Colon (tissue), 2 donors: ENCODE results near the gene EEPD1.
"Not testable (repeated sequence)": the region's sequence is repeated elsewhere in the genome, so short reads cannot be mapped to it uniquely, and the experiment has no call there.

Experiments used
- FAIRE-seq: peaks from 2 replicates; lab custom pipeline; 2012; peaks lifted over from hg19 to GRCh38; lab: Jason Lieb, UNC
- donor health status: control.
- donor health status: control.

Gene EEPD1

GRCh38 chr7:36301914-36302771 lies 149.1 kb downstream of the EEPD1 start:
- FAIRE-seq = no peak

GRCh38 chr7:36303202-36304098 lies 150.4 kb downstream of the EEPD1 start:
- FAIRE-seq = no peak

GRCh38 chr7:36304099-36304425 lies 151.0 kb downstream of the EEPD1 start:
- no peak for FAIRE-seq

GRCh38 chr7:36305226-36305625 lies 152.2 kb downstream of the EEPD1 start:
- no peak for FAIRE-seq

GRCh38 chr7:36305648-36306047 lies 152.6 kb downstream of the EEPD1 start:
- FAIRE-seq = no peak

- FAIRE-seq = no peak
These were observed 153.2 kb downstream of the EEPD1 start for GRCh38 chr7:36306222-36306621.

- FAIRE-seq = no peak
These were observed 153.7 kb downstream of the EEPD1 start for GRCh38 chr7:36306722-36307121.

GRCh38 chr7:36308031-36308430 lies 155.0 kb downstream of the EEPD1 start:
- FAIRE-seq = no peak

GRCh38 chr7:36309301-36309700 lies 156.2 kb downstream of the EEPD1 start:
- no peak for FAIRE-seq

GRCh38 chr7:36309716-36310115 lies 156.7 kb downstream of the EEPD1 start:
- FAIRE-seq = no peak

- FAIRE-seq = no peak
These were observed 157.8 kb downstream of the EEPD1 start for GRCh38 chr7:36310897-36311296.

GRCh38 chr7:36311539-36311938 lies 158.5 kb downstream of the EEPD1 start:
- FAIRE-seq = no peak

GRCh38 chr7:36312064-36312914 lies 159.2 kb downstream of the EEPD1 start:
- FAIRE-seq = no peak

GRCh38 chr7:36312915-36313334 lies 159.9 kb downstream of the EEPD1 start:
- FAIRE-seq = no peak

GRCh38 chr7:36313607-36314006 lies 160.6 kb downstream of the EEPD1 start:
- FAIRE-seq = no peak

- no peak for FAIRE-seq
These were observed 161.4 kb downstream of the EEPD1 start for GRCh38 chr7:36314491-36314890.

- no peak for FAIRE-seq
These were observed 162.4 kb downstream of the EEPD1 start for GRCh38 chr7:36315309-36315944.

- no peak for FAIRE-seq
These were observed 163.3 kb downstream of the EEPD1 start for GRCh38 chr7:36316319-36316718.

- FAIRE-seq = no peak
These were observed 164.2 kb downstream of the EEPD1 start for GRCh38 chr7:36317276-36317675.

GRCh38 chr7:36318116-36318515 lies 165.1 kb downstream of the EEPD1 start:
- no peak for FAIRE-seq

- FAIRE-seq = not testable (repeated sequence)
These were observed 168.2 kb downstream of the EEPD1 start for GRCh38 chr7:36321284-36321683.

- no peak for FAIRE-seq
These were observed 183.3 kb downstream of the EEPD1 start for GRCh38 chr7:36336390-36336789.
